GM21786 (cell line): ENCODE measurements around the gene KLK3.
"Not testable (repeated sequence)": the region's sequence is repeated elsewhere in the genome, so short reads cannot be mapped to it uniquely, and the experiment has no call there.

Experiments
- ATAC-seq: cut with Tn5 transposase; IDR thresholded peaks from one replicate; pipeline ENCODE4 v1.9.1; 2021; ENCODE audit not compliant: unreplicated experiment

KLK3 gene

DNA sequence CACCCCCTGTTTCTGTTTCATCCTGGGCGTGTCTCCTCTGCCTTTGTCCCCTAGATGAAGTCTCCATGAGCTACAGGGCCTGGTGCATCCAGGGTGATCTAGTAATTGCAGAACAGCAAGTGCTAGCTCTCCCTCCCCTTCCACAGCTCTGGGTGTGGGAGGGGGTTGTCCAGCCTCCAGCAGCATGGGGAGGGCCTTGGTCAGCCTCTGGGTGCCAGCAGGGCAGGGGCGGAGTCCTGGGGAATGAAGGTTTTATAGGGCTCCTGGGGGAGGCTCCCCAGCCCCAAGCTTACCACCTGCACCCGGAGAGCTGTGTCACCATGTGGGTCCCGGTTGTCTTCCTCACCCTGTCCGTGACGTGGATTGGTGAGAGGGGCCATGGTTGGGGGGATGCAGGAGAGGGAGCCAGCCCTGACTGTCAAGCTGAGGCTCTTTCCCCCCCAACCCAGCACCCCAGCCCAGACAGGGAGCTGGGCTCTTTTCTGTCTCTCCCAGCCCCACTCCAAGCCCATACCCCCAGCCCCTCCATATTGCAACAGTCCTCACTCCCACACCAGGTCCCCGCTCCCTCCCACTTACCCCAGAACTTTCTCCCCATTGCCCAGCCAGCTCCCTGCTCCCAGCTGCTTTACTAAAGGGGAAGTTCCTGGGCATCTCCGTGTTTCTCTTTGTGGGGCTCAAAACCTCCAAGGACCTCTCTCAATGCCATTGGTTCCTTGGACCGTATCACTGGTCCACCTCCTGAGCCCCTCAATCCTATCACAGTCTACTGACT is at the start of gene KLK3:
Gene KLK3 (plus strand): TSS at position 280 of the 775 bp plus-strand sequence. CDS start 41 bp downstream, at position 321.
- ATAC-seq: no peak

DNA sequence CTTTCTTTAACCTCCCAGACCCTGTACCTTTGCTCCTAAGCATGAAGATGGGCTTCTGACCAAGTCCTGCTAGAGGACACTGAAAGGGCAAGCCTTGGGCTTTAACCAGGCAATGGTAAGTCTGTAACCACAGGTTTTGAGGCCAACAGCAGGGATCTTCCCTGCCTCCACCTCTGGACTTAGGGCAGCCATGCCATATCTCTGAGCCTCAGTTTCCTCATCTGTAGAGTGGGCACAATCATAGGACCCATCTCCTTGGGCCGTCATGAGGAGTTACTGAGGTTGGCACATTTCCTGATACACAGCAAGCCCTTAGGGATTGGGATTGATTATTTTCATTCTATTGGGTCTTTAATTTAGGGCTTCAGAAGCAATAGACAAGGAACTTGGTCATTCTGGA is 45.9 kb upstream of the KLK3 start:
- ATAC-seq: no peak

DNA sequence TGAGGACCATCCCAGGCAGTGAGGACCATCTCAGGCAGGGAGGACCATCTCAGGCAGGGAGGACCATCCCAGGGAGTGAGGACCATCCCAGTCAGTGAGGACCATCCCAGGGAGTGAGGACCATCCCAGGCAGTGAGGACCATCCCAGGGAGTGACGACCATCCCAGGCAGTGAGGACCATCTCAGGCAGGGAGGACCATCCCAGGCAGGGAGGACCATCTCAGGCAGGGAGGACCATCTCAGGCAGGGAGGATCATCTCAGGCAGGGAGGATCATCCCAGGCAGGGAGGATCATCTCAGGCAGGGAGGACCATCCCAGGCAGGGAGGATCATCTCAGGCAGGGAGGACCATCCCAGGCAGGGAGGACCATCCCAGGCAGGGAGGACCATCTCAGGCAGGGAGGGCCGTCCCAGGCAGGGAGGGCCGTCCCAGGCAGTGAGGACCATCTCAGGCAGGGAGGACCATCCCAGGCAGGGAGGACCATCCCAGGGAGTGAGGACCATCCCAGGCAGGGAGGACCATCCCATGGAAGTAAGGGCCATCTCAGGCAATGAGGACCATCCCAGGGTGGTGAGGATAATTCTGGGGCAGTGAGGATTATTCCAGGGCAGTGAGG is 43.0 kb upstream of the KLK3 start:
- not testable (repeated sequence) for ATAC-seq

DNA sequence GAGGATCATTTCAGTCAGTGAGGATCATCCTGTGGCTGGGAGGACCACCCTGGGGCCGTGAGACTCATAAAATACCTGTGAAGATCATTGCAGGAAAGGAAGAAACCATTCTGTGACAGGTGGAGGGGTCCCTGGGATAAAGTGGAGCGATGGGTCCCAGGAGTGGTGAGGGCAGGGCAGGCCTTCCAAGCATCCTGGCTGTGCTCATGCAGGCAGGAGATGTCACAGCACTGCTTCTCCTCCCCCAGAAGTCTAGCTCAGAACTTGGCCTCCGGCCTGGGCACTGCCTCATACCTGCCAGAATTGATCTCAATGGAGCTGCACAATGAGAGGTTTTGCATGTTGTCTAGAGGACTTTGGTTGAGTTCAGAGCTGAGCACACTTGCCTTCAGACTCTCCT is 42.2 kb upstream of the KLK3 start:
- no peak for ATAC-seq

GRCh38 chr19:50814883-50815282 is 39.8 kb upstream of the KLK3 start:
- no peak for ATAC-seq

GRCh38 chr19:50815439-50815838 is 39.3 kb upstream of the KLK3 start:
- no peak for ATAC-seq

- peak; percentile 46 for ATAC-seq
These were observed 36.5 kb upstream of the KLK3 start for GRCh38 chr19:50817941-50818858.

DNA sequence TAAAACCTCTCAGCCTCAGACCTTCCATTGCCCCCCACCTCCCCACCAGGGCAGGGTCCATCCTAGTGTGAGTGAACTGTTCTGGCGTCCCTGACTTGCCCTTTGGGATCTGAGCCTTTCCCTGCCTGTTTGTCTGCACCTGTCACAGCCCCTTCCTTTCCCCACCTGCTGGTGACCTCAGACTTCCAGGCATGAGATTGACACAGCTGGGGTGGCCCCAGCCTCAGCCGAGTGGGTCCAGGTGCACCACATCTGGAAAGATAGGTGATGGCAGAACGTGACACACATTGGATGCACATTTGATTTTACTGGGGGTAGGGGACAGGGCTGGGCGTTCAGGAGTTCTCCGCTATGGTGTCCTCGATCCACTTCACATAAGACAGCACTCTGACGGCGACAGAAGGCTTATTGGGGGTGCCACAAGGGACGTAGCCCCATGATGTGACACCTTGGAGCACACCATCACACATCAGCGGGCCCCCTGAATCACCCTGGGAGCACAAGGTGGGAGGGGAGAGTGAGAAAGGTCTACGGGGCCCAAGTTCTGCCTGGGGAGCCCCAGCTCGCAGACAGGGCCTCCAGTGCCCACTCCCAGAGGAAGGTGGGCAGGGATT is 35.7 kb upstream of the KLK3 start:
- no peak for ATAC-seq

- ATAC-seq: no peak
These were observed 35.1 kb upstream of the KLK3 start for GRCh38 chr19:50819636-50820035.

GRCh38 chr19:50820086-50820485 is 34.6 kb upstream of the KLK3 start:
- ATAC-seq: no peak

DNA sequence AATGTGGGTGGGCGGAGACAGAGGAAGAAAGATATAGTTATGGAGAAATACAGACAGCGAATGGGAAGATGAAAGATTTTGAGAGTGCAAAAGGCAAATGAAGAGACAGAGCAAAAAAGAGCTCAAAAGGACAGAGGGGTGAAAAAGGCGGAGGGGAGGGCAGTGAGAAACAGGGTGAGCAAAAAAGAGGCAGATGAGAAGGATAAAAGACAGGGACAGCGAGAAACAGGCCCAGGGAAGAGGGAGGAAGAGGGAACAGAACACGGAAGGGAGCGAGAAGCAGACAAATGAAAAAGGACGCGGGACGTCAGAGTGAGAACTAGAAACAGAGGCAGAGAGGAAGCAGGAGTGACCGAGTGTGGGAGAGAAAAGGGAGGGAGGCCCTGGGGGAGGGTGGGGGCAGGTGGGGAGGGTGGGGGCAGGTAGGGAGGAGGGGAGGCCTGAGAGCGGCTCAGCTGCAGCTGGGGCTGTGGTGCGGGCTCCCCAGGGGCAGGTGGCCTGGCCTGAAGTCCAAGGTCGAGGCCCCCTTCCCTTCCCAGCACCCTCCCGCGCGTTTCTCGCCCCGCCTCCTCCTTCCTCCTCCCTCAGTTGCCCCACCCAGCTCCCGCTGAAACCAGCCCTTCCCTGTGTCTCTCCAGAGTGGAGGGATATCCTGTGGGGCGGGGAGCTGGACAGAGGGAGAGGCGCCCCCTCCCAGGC is 34.0 kb upstream of the KLK3 start:
- ATAC-seq: no peak

DNA sequence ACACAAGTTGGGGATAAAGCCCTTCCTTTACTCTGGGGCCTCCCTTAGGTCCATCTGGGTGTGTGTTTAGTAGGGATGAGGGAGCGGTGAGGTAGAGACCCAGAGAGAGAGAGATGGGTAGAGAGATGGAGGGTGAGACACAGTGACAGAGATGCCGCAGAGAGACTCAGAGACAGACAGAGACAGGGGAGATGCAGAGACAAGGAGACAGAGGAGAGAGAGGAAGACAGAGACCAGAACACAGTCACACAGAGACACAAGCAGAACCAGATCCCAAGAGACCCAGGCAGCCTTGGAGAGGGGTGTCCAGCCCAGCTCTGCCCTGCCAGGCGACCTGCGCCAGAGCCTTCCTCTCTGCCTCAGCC is 33.5 kb upstream of the KLK3 start:
- no peak for ATAC-seq

GRCh38 chr19:50821622-50822021 is 33.1 kb upstream of the KLK3 start:
- ATAC-seq: no peak

- ATAC-seq: no peak
These were observed 32.0 kb upstream of the KLK3 start for GRCh38 chr19:50822661-50823208.

DNA sequence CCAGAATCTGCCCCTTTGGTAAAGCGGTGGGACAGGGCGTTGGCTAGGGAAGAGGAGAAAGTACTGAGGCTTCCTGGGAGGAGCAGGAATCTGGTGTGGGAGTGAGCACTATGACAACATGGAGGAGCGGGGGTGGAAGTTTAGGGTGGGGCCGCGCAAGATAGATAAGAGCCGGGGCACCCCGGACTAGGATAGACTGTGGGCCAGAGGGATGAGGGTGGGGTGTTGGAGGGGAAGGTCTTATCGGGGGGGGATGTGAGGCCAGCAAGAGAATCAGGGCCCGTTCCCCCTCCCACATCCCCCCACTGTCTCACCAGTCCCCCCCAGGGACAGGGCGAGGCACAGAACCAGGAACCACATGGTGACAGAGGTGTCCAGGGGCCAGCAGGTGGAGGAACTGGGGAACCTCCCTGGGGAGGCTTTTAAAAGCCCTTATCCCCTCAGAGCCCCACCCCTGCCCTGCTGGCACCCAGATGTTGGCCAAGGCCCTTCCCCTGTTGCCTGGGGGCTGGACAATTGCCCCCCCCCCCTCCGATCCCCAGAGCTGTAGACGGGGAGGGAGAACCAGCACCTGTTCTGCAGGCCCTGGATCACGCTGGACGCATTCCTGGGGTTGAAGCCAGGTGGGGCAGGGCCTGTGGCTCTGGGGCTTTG is 31.2 kb upstream of the KLK3 start, which contains the start of gene KLK1:
Gene KLK1 (minus strand): TSS at position 399 of the 654 bp plus-strand sequence. CDS start 39 bp downstream, at position 360.
- ATAC-seq: no peak

DNA sequence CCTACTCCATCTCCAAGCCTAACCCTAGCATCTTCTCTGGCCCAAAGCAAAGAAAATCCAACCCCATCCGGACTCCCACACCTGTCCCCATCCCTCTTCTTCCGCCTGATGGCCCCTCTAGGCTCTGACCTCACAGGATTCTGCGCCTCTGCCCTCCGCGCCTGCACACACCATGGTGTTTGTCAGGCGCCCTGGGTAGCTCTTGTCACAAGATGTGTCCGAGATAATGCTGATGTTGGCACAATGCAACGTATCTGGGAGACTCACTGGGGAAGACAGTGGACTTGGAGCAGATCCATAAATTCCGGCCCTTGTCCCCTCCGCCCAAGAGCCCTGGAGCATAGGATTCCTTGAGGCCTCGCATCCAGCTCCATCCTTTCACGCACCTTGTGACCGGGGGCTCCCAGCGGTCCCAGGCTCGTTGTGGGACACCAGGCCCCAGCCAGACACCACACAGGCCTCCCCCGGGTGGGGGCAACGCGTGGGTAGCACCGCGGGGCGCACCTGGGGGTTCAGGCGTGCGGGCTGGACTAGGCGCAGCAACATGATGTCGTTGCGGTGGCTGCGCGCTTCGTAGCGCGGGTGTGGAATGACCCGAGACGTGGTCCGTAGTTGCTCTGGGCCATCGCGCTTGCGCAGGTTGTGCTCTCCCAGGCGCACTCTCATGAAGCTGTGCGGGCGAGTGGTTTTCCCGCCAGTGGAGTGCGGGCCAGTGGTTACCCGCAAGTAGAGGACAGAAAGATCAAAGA is 28.0 kb upstream of the KLK3 start:
- no peak for ATAC-seq

- ATAC-seq: no peak
These were observed 27.2 kb upstream of the KLK3 start for GRCh38 chr19:50827476-50827875.

DNA sequence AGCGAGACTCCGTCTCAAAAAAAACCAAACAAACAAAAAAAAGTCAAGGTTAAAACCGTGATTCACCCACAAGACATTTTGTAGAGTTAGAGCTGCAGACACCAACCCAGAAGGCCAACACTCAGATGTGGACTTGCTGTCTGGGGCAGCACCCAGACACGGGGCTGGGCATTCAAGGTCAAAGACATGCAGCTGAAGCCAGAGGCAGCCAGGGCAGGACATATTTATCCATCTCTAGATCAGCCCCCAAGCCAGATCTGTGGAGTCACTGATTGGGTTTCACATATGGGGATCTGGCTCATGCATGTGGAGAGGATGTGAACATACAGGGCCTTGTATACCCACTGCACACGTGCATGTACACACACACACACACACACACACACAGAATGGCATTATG is 24.9 kb upstream of the KLK3 start:
- no peak for ATAC-seq
